Neural crest cell (in vitro differentiated cells): ENCODE measurements around the gene FGD5. TPM values are rescaled to one million over a fixed set of nuclear protein-coding genes. Genes with fewer than 3 reads are reported as not detected.

Experiments
- DNase-seq: peaks from one replicate; pipeline ENCODE4 v3.0.0; 2021; ENCODE audit warnings: low read depth, mixed read lengths, low spot score
- H3K27ac Mint-ChIP-seq: one replicate; pipeline ENCODE4 v1.8.0; 2021; ENCODE audit warnings: mild to moderate bottlenecking, mixed read lengths; ENCODE audit not compliant: unreplicated experiment
- H3K27me3 Mint-ChIP-seq: 2 replicates; pipeline ENCODE4 v1.8.0; 2021; ENCODE audit warnings: low read depth, mild to moderate bottlenecking, mixed read lengths
- H3K36me3 Mint-ChIP-seq: 2 replicates; pipeline ENCODE4 v1.8.0; 2021; ENCODE audit warnings: low read depth, mild to moderate bottlenecking, mixed read lengths
- H3K4me1 Mint-ChIP-seq: 2 replicates; pipeline ENCODE4 v1.8.0; 2021; ENCODE audit warnings: mixed read lengths
- H3K4me3 Mint-ChIP-seq: one replicate; pipeline ENCODE4 v1.8.0; 2021; ENCODE audit warnings: mild to moderate bottlenecking, mixed read lengths
- H3K9me3 Mint-ChIP-seq: 2 replicates; pipeline ENCODE4 v1.8.0; 2021; ENCODE audit warnings: mixed read lengths
- total RNA-seq: library from RNA; stranded (reverse); gene quantifications from 2 replicates; pipeline ENCODE4 v1.2.1, GENCODE V29; 2021
- TF ChIP-seq, protein P1 (sequence below): fragments of 200-600 bp; sonication (generic); conservative IDR thresholded peaks from 2 replicates; pipeline ENCODE4 v1.5.0; 2021; ENCODE audit warnings: antibody characterized with exemption, mild to moderate bottlenecking

The FGD5 gene
- total RNA-seq, 1 donor from 2014 or later = 0.61 TPM

DNA sequence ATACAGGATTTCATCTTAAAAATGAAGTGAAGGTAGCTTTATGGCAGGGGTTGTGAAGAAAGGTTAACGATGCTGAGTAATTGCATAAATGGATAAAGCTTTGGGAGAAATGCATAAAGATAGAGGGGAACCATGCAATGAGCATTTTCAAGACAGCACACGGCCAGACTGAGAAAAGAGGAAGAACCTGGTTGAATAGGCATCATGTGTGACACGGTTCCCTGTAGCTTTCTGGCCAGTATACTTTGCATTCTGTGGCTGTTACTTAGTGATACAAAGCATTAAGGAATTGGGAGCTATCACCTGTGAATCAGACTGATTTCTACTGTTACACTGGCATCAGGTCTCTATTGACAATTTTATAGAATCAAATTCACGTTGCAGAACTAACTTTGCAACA is 161.9 kb downstream of the FGD5 start:
- H3K9me3 Mint-ChIP-seq = peaks cover 4% of the 10 kb centered on the region
- no peak for DNase-seq
- H3K27ac Mint-ChIP-seq = no peak overlapping the region
- H3K36me3 Mint-ChIP-seq = peaks cover 18% of the 10 kb centered on the region
- H3K27me3 Mint-ChIP-seq = no peaks in the 10 kb centered on the region
- TF ChIP-seq, protein P1, sequence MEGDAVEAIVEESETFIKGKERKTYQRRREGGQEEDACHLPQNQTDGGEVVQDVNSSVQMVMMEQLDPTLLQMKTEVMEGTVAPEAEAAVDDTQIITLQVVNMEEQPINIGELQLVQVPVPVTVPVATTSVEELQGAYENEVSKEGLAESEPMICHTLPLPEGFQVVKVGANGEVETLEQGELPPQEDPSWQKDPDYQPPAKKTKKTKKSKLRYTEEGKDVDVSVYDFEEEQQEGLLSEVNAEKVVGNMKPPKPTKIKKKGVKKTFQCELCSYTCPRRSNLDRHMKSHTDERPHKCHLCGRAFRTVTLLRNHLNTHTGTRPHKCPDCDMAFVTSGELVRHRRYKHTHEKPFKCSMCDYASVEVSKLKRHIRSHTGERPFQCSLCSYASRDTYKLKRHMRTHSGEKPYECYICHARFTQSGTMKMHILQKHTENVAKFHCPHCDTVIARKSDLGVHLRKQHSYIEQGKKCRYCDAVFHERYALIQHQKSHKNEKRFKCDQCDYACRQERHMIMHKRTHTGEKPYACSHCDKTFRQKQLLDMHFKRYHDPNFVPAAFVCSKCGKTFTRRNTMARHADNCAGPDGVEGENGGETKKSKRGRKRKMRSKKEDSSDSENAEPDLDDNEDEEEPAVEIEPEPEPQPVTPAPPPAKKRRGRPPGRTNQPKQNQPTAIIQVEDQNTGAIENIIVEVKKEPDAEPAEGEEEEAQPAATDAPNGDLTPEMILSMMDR = no peak
- H3K4me3 Mint-ChIP-seq = no peak overlapping the region
- peaks cover 35% of the 10 kb centered on the region for H3K4me1 Mint-ChIP-seq

Other genes with a start within 250 kb of the FGD5 start
- 18.5 and 21.1 TPM in 2 replicates for gene CCDC174, start 167.2 kb upstream of the FGD5 start, total RNA-seq
- 0.14 TPM in 1 of 2 replicates, not detected in the other for gene C3orf20, start 143.8 kb upstream of the FGD5 start, total RNA-seq
- 34.4 and 37.7 TPM in 2 replicates for gene NR2C2, start 128.6 kb downstream of the FGD5 start, total RNA-seq
- gene MRPS25, start 246.4 kb downstream of the FGD5 start, total RNA-seq = 60.9 and 62.0 TPM in 2 replicates